H1 (cell line): ENCODE data around the gene ZCCHC10. TPM values are rescaled to one million over a fixed set of nuclear protein-coding genes. Genes with fewer than 3 reads are reported as not detected.
A peak's percentile ranks its signal among the peaks of the same experiment; 100 is the strongest.

Experiments used
- CTCF ChIA-PET: fragments of 300-600 bp; sonication (Branson Sonifier 250); formaldehyde crosslinking; loops from one replicate; lab custom pipeline; 2021; ENCODE audit not compliant: partially characterized antibody; lab: Charles Lee
- POLR2A ChIA-PET: fragments of 300-600 bp; sonication (Branson Sonifier 250); formaldehyde crosslinking; loops from one replicate; lab custom pipeline; 2021; ENCODE audit warnings: inconsistent platforms; ENCODE audit not compliant: partially characterized antibody; lab: Charles Lee
- DNase-seq, 2 experiments: peaks; one replicate each; pipeline versions ENCODE4 v3.0.0 to v3.0.0-alpha.2; 2010 to 2022; ENCODE audit warnings: low spot score in 2 of 2, low read depth in 1 of 2, mixed read lengths in 1 of 2
- FAIRE-seq: peaks from 2 replicates; lab custom pipeline; 2011; peaks lifted over from hg19 to GRCh38; lab: Jason Lieb, UNC
- H2AFZ ChIP-seq: 2 replicates; pipeline ENCODE4 v1.8.1; 2012; ENCODE audit warnings: low read length, inconsistent platforms
- H2AK5ac ChIP-seq: 2 replicates; pipeline ENCODE4 v1.6.1; 2013; ENCODE audit warnings: low read depth, low read length
- H2BK120ac ChIP-seq: replicated peaks from 2 replicates; pipeline ENCODE3; 2013; ENCODE audit warnings: low read depth, low read length, inconsistent platforms
- H2BK12ac ChIP-seq: 2 replicates; pipeline ENCODE4 v1.6.1; 2013; ENCODE audit warnings: low read depth, low read length
- H2BK15ac ChIP-seq: 2 replicates; pipeline ENCODE4 v1.6.1; 2013; ENCODE audit warnings: low read length
- H2BK20ac ChIP-seq: 2 replicates; pipeline ENCODE4 v1.6.1; 2013; ENCODE audit warnings: low read length
- H2BK5ac ChIP-seq: 2 replicates; pipeline ENCODE4 v1.6.1; 2013; ENCODE audit warnings: low read depth, low read length
- H3K14ac ChIP-seq: 2 replicates; pipeline ENCODE4 v1.6.1; 2013; ENCODE audit warnings: inconsistent platforms; ENCODE audit not compliant: insufficient read length
- H3K18ac ChIP-seq: 2 replicates; pipeline ENCODE4 v1.6.1; 2013; ENCODE audit warnings: low read length; ENCODE audit errors: extremely low read depth
- H3K23ac ChIP-seq: 2 replicates; pipeline ENCODE4 v1.6.1; 2013; ENCODE audit warnings: inconsistent platforms; ENCODE audit not compliant: insufficient read length
- H3K23me2 ChIP-seq: 2 replicates; pipeline ENCODE4 v1.6.1; 2013; ENCODE audit warnings: low read depth, low read length
- H3K27ac ChIP-seq: 2 replicates; pipeline ENCODE4 v1.6.1; 2011; ENCODE audit warnings: low read depth, low read length, inconsistent platforms
- H3K27me3 ChIP-seq, 4 experiments: replicated peaks in 1 of 4; 1 replicate in 1 of 4; 2 replicates in 3 of 4; pipeline versions ENCODE4 v1.6.1 to v1.8.1; 2011 to 2013; ENCODE audit warnings: low read length in 3 of 4, mild to moderate bottlenecking in 3 of 4, inconsistent platforms in 2 of 4, mixed read lengths in 2 of 4, moderate library complexity in 1 of 4; ENCODE audit not compliant: control insufficient read depth in 3 of 4, insufficient read depth in 3 of 4; ENCODE audit errors: extremely low read depth in 1 of 4
- H3K36me3 ChIP-seq, 4 experiments: 2 replicates each; pipeline versions ENCODE4 v1.6.1 to v1.8.1; 2011 to 2013; ENCODE audit warnings: mild to moderate bottlenecking in 4 of 4, low read length in 3 of 4, moderate library complexity in 2 of 4, control low read depth in 1 of 4, inconsistent platforms in 1 of 4; ENCODE audit not compliant: insufficient read depth in 4 of 4, control insufficient read depth in 2 of 4
- H3K4ac ChIP-seq: replicated peaks from 2 replicates; pipeline ENCODE3; 2013; ENCODE audit warnings: low read length, low read depth, mixed read lengths, inconsistent platforms; ENCODE audit not compliant: insufficient read length
- H3K4me1 ChIP-seq, 4 experiments: replicated peaks in 1 of 4; 1 replicate in 1 of 4; 2 replicates in 3 of 4; pipeline versions ENCODE4 v1.6.1 to v1.8.1; 2011 to 2013; ENCODE audit warnings: low read length in 3 of 4, inconsistent platforms in 2 of 4, mixed read lengths in 1 of 4; ENCODE audit not compliant: insufficient read depth in 4 of 4, control insufficient read depth in 3 of 4
- H3K4me2 ChIP-seq, 2 experiments: 2 replicates each; pipeline versions ENCODE4 v1.6.1 to v1.8.1; 2011 to 2013; ENCODE audit warnings: low read depth in 2 of 2, low read length in 2 of 2, control low read depth in 1 of 2, inconsistent platforms in 1 of 2, mild to moderate bottlenecking in 1 of 2; ENCODE audit not compliant: insufficient read depth in 1 of 2
- H3K4me3 ChIP-seq, 4 experiments: fragments of 200-600, 300-600 bp in 1 of 4; sonication (generic), shearing (Covaris generic), sonication (Bioruptor Twin) in 1 of 4; 2 replicates each; pipeline versions ENCODE4 v1.5.1 to v1.8.1; 2011 to 2016; ENCODE audit warnings: low read length in 4 of 4, low read depth in 3 of 4, control low read depth in 2 of 4, inconsistent platforms in 2 of 4, mild to moderate bottlenecking in 2 of 4, mixed read lengths in 1 of 4, moderate library complexity in 1 of 4; ENCODE audit not compliant: insufficient read depth in 2 of 4; ENCODE audit errors: extremely low read depth in 1 of 4
- H3K56ac ChIP-seq: replicated peaks from 2 replicates; pipeline ENCODE3; 2013; ENCODE audit warnings: low read depth, mild to moderate bottlenecking, mixed read lengths, low read length, inconsistent platforms; ENCODE audit not compliant: insufficient read length
- H3K79me1 ChIP-seq: 2 replicates; pipeline ENCODE4 v1.6.1; 2013; ENCODE audit warnings: low read depth, low read length, control low read depth
- H3K79me2 ChIP-seq, 2 experiments: 2 replicates each; pipeline versions ENCODE4 v1.6.1 to v1.8.1; 2012 to 2013; ENCODE audit warnings: low read length in 2 of 2, mild to moderate bottlenecking in 2 of 2, inconsistent platforms in 1 of 2; ENCODE audit not compliant: insufficient read depth in 2 of 2, control insufficient read depth in 1 of 2
- H3K9ac ChIP-seq, 4 experiments: replicated peaks in 1 of 4; 1 replicate in 1 of 4; 2 replicates in 3 of 4; pipeline versions ENCODE4 v1.6.1 to v1.8.1; 2011 to 2013; ENCODE audit warnings: low read depth in 3 of 4, low read length in 3 of 4, control low read depth in 2 of 4, mild to moderate bottlenecking in 2 of 4, moderate library complexity in 2 of 4, inconsistent platforms in 1 of 4; ENCODE audit errors: extremely low read depth in 1 of 4
- H3K9me3 ChIP-seq, 2 experiments: 2 replicates each; pipeline versions ENCODE4 v1.6.1 to v1.8.1; 2012 to 2013; ENCODE audit warnings: mild to moderate bottlenecking in 2 of 2, moderate library complexity in 2 of 2, control low read depth in 1 of 2, inconsistent platforms in 1 of 2, low read depth in 1 of 2, low read length in 1 of 2, mixed read lengths in 1 of 2; ENCODE audit not compliant: insufficient read depth in 2 of 2
- H4K20me1 ChIP-seq, 2 experiments: replicated peaks in 1 of 2; 2 replicates each; pipeline versions ENCODE3 to v1.8.1; 2011 to 2013; ENCODE audit warnings: inconsistent platforms in 2 of 2, low read length in 2 of 2, mild to moderate bottlenecking in 1 of 2; ENCODE audit not compliant: insufficient read depth in 2 of 2, control insufficient read depth in 1 of 2
- H4K5ac ChIP-seq: 2 replicates; pipeline ENCODE4 v1.6.1; 2013; ENCODE audit warnings: low read length, low read depth, mixed read lengths, inconsistent platforms; ENCODE audit not compliant: insufficient read length
- H4K8ac ChIP-seq: 2 replicates; pipeline ENCODE4 v1.8.0; 2013; ENCODE audit warnings: mild to moderate bottlenecking, moderate library complexity, low read length, inconsistent platforms; ENCODE audit not compliant: insufficient read depth; ENCODE audit errors: extremely low read depth
- H4K91ac ChIP-seq: replicated peaks from 2 replicates; pipeline ENCODE3; 2013; ENCODE audit warnings: low read length, mixed read lengths, inconsistent platforms; ENCODE audit not compliant: insufficient read length
- BACH1 ChIP-seq: IDR thresholded peaks from 2 replicates; pipeline ENCODE4 v1.6.1; 2012; ENCODE audit warnings: low read length, improper control_type of control experiment
- BRCA1 ChIP-seq: IDR thresholded peaks from 2 replicates; pipeline ENCODE4 v1.6.1; 2012; ENCODE audit warnings: low read depth, low read length, improper control_type of control experiment
- CBX8 ChIP-seq: fragments of 300-800, 300-1000 bp; sonication (generic); IDR thresholded peaks from 2 replicates; pipeline ENCODE4 v1.7.1; 2016; ENCODE audit warnings: low read depth, low read length, borderline replicate concordance
- CEBPB ChIP-seq: IDR thresholded peaks from 2 replicates; pipeline ENCODE4 v1.6.1; 2012; ENCODE audit warnings: low read depth, low read length
- E2F6 ChIP-seq: IDR thresholded peaks from 2 replicates; pipeline ENCODE4 v1.6.1; 2012; ENCODE audit warnings: inconsistent platforms
- EGR1 ChIP-seq: IDR thresholded peaks from 2 replicates; pipeline ENCODE4 v1.6.1; 2011; ENCODE audit warnings: low read depth, low read length, borderline replicate concordance
- EP300 ChIP-seq, 2 experiments: IDR thresholded peaks; 1 replicate in 1 of 2; 2 replicates in 1 of 2; pipeline ENCODE4 v1.6.1; 2011 to 2012; ENCODE audit warnings: low read depth in 2 of 2, low read length in 2 of 2, mild to moderate bottlenecking in 2 of 2, borderline replicate concordance in 1 of 2, inconsistent platforms in 1 of 2, moderate library complexity in 1 of 2
- JUND ChIP-seq: IDR thresholded peaks from 2 replicates; pipeline ENCODE4 v1.6.1; 2011; ENCODE audit warnings: mild to moderate bottlenecking, improper control_type of control experiment, low read length
- NRF1 ChIP-seq: IDR thresholded peaks from 2 replicates; pipeline ENCODE4 v1.6.1; 2011; ENCODE audit warnings: mild to moderate bottlenecking, low read depth, low read length, improper control_type of control experiment
- RBBP5 ChIP-seq: IDR thresholded peaks from 2 replicates; pipeline ENCODE4 v1.7.1; 2012; ENCODE audit warnings: low read depth, mild to moderate bottlenecking, inconsistent platforms, low read length, moderate library complexity, borderline replicate concordance
- RNF2 ChIP-seq: fragments of 200-900, 300-1000 bp; sonication (generic); IDR thresholded peaks from 2 replicates; pipeline ENCODE4 v1.7.1; 2016; ENCODE audit warnings: borderline replicate concordance, low read depth, mild to moderate bottlenecking, antibody characterized with exemption, low read length; ENCODE audit not compliant: poor library complexity, severe bottlenecking; ENCODE audit errors: missing control alignments
- SIRT6 ChIP-seq: IDR thresholded peaks from one replicate; pipeline ENCODE4 v1.7.1; 2012; ENCODE audit warnings: low read length, inconsistent platforms
- TBP ChIP-seq: IDR thresholded peaks from 2 replicates; pipeline ENCODE4 v1.6.1; 2011; ENCODE audit warnings: low read depth, low read length, improper control_type of control experiment
- WGBS, 2 experiments: shearing (Covaris generic) in 1 of 2; methylation state at CpG; one replicate each; pipeline versions ENCODE4 v1.1.6 to v1.1.7; 2013 to 2015; ENCODE audit warnings: low lambda C conversion rate in 2 of 2, mixed read lengths in 2 of 2, inconsistent platforms in 1 of 2, low coverage in 1 of 2, missing lambda C conversion rate in 1 of 2; ENCODE audit not compliant: insufficient replicate concordance in 2 of 2, insufficient coverage in 1 of 2, insufficient read length in 1 of 2; ENCODE audit errors: extremely low coverage in 1 of 2, missing lambda C conversion rate in 1 of 2; 5-methylcytosine and 5-hydroxymethylcytosine counted together
- polyA plus RNA-seq, 7 experiments: library from polyadenylated mRNA; depleted of rRNA in 3 of 7; stranded (reverse) in 5 of 7; unstranded in 2 of 7; fragments of >200 nt in 5 of 7; fragments of 200-250 nt in 2 of 7; gene quantifications; 1 replicate in 5 of 7; 2 replicates in 1 of 7; 4 replicates in 1 of 7; pipeline versions ENCODE4 v1.2.1 to v1.2.3, GENCODE V29; 2011 to 2013; ENCODE audit warnings: missing spikeins in 2 of 7, mixed read lengths in 2 of 7
- total RNA-seq: library from RNA; stranded (reverse); fragmentation: NEBNext Ultra II Directional; extraction: Animal tissue kit (Norgen Biotek cat#: 25700); gene quantifications from 2 replicates; pipeline ENCODE4 v1.2.1, GENCODE V29; 2021

The ZCCHC10 gene
- total and polyA plus RNA-seq, 2 of the 8 experiments (the other 6 are each of a cell fraction or from before 2014, with no cell fraction given) = 22.4 to 32.9 TPM

DNA sequence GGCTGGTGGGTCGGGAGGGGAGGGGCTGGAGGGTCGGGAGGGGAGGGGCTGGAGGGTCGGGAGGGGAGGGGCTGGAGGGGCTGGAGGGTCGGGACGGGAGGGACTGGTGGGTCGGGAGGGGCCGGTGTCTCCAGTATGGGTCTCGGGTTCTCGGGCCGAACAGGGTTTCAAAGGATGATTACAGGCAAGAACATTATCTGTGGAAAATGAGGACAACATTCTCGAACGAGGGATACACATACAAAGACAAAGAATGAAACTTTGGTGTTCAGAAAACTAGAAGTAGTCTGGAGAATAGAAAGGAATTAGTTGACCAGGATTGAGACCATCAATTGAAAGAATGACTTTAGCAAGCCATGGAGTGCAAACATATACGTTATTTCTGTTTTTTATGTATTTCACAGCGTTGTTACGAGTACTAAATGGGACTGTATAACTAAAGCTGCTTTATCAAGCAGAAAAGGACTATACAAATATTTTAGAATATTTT is 360 bp upstream of the ZCCHC10 start:
- FAIRE-seq (no peak), DNase-seq (no peak)
- peaks cover 0 to 7% (median 0%) of the 10 kb centered on the region in 4 experiments; a peak in 2 of 8 replicates for H3K36me3 ChIP-seq
- H3K9ac ChIP-seq = peak overlapping the region in 1 of 4 experiments; percentile 53; a peak in 1 of 7 replicates
- H2BK5ac ChIP-seq = no peak overlapping the region; the same call in 1 of the 2 replicates
- 37% methylated on average over 7 of the region's 15 CpGs; no CpG with 5 or more reads in 1 of the 2 experiments for WGBS, 2 experiments
- H2AFZ ChIP-seq = peak overlapping the region; percentile 86
- H3K9me3 ChIP-seq = no peaks in the 10 kb centered on the region
- H4K20me1 ChIP-seq = no peaks in the 10 kb centered on the region
- H3K4ac ChIP-seq = no peak overlapping the region
- no peaks in the 10 kb centered on the region for H3K27me3 ChIP-seq
- no peaks in the 10 kb centered on the region for H3K23me2 ChIP-seq
- H3K23ac ChIP-seq = no peak overlapping the region
- no peak overlapping the region for H2BK15ac ChIP-seq
- H3K14ac ChIP-seq = no peak overlapping the region
- H3K79me1 ChIP-seq = peaks cover 3% of the 10 kb centered on the region; the same call in 1 of the 2 replicates
- H3K4me2 ChIP-seq = peak overlapping the region; percentile 64 to 89
- no peak overlapping the region for H2BK120ac ChIP-seq
- no peak overlapping the region for H2AK5ac ChIP-seq
- H3K18ac ChIP-seq = no peak overlapping the region
- peaks cover 3 to 30% of the 10 kb centered on the region in 2 experiments; a peak in 2 of 4 replicates for H3K79me2 ChIP-seq
- H3K56ac ChIP-seq = no peak overlapping the region
- no peak overlapping the region for H4K5ac ChIP-seq
- ChIA-PET POLR2A (interaction anchor here (0.7 to 4.0 kb wide), 6 partner anchors 21 to 251 kb away, joined by 3 to 34 read pairs (median 3); partner anchors contain the start of genes AFF4 and HSPA4), CTCF (no interaction called here)
- H3K27ac ChIP-seq = no peak overlapping the region
- H4K91ac ChIP-seq = no peak overlapping the region
- H3K4me1 ChIP-seq = no peaks in the 10 kb centered on the region; a peak in 1 of 7 replicates
- no peak overlapping the region for H2BK20ac ChIP-seq
- H4K8ac ChIP-seq = no peak overlapping the region
- H3K4me3 ChIP-seq = peak overlapping the region; percentile 17 to 98 (median 44); a peak in 4 of 8 replicates
- H2BK12ac ChIP-seq = no peak overlapping the region
- TF ChIP-seq EGR1 = no peak
- TF ChIP-seq EP300 (IDR thresholded peaks at IDR 0.05; ENCODE audit: borderline replicate concordance in 1 of 2, low read depth in 2 of 2, low read length in 2 of 2) = no peak
- TF ChIP-seq RNF2 = no peak
- TF ChIP-seq BACH1 = no peak
- TF ChIP-seq CEBPB = no peak
- no peak for TF ChIP-seq BRCA1
- TF ChIP-seq CBX8 = no peak
- no peak for TF ChIP-seq SIRT6
- no peak for TF ChIP-seq TBP
- TF ChIP-seq NRF1 = no peak
- TF ChIP-seq E2F6 = no peak
- no peak for TF ChIP-seq JUND
- no peak for TF ChIP-seq RBBP5
